ENCODE data around the gene RNF207.

RNF207 gene

DNA sequence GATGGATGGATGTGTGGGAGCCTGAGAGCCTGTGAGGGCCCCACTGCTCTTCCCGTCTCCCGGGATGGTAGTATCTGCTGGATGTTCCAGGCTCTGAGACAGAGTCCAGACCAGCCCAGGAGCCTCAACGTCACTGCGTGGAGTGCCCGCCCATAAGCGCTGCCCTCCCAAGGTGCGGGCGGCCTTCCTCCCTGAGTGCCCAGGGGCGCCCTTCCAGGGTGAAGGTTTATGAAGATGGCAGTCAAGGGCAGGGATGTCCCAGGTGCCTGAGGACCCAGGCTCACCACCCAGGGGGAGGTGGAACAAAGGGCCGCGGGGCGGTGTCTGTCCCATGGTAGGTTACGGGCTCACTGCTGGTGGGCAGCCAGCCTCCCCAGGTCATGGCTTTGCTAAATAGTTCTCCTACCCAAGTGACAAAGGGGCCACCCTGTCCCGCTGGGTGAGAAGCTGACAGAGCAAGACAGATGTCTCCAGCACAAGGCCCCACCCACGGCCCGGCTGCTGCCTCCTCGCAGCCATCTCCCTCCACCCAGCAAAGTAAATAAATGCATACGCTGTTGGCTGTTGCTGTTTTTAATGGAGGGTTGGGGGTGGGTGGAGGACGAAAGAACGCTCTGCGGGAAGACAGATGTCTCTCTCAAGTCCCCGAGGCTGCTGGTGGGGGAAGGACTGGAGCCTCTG is 63.9 kb downstream of the RNF207 start:
- DNase-seq (ENCODE audit: low read depth in 2 of 2) = no peak

DNA sequence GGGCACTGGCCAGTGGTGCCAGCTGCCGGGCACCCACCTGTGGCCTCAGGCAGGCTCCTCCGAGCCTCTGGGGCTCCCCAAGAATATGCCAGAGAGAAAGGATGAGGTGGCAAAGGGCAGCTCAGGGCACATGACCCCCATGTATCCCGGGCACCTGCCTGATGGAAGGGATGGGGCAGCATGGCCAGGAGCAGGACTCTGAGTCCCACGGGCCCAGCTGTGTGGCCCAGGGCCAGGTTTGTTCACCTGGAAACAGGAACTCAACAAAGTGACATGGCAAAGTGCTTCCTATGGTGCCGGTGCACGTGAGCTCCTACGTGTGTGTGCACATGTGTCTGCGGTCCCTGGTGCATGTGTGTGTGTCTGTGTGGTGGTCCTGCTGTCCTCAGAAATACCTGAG is 64.5 kb downstream of the RNF207 start:
- DNase-seq (ENCODE audit: low read depth in 2 of 2) = no peak
